OCI-LY7 (cell line): ENCODE data around the gene LANCL2. TPM values are rescaled to one million over a fixed set of nuclear protein-coding genes. Genes with fewer than 3 reads are reported as not detected.
"Not testable (repeated sequence)": the region's sequence is repeated elsewhere in the genome, so short reads cannot be mapped to it uniquely, and the experiment has no call there.

ENCODE experiments used
- BruUV-seq: library from RNA; stranded (reverse); fragments of 400-500 nt; replicated peaks from 2 replicates; lab custom pipeline; 2021; lab: Mats Ljungman, UMichigan
- CTCF ChIA-PET: fragments of 300-600 bp; sonication (Branson Sonifier 250); formaldehyde crosslinking; loops from one replicate; lab custom pipeline; 2022; ENCODE audit warnings: antibody characterized with exemption; ENCODE audit not compliant: unreplicated experiment; lab: Charles Lee
- POLR2A ChIA-PET: fragments of 300-600 bp; sonication (Branson Sonifier 250); formaldehyde crosslinking; loops from one replicate; lab custom pipeline; 2022; ENCODE audit warnings: antibody characterized with exemption; lab: Charles Lee
- DNase-seq: peaks from one replicate; pipeline ENCODE4 v3.0.0-alpha.2; 2015; ENCODE audit warnings: low spot score
- H2AFZ ChIP-seq: fragments of 200-600 bp; sonication (generic), shearing (Covaris generic); 2 replicates; pipeline ENCODE4 v1.6.1; 2014; ENCODE audit warnings: mild to moderate bottlenecking, antibody characterized with exemption, low read length, moderate library complexity
- H3K27ac ChIP-seq: fragments of 200-600 bp; sonication (generic); 2 replicates; pipeline ENCODE4 v1.5.1; 2014; ENCODE audit warnings: mixed run types, low read depth, mild to moderate bottlenecking, moderate library complexity, low read length, inconsistent platforms; ENCODE audit not compliant: poor library complexity, severe bottlenecking
- H3K36me3 ChIP-seq: fragments of 200-600 bp; sonication (generic); 2 replicates; pipeline ENCODE4 v1.6.1; 2014; ENCODE audit warnings: mild to moderate bottlenecking, antibody characterized with exemption, low read length, moderate library complexity, mixed read lengths; ENCODE audit not compliant: insufficient read depth
- H3K4me1 ChIP-seq: fragments of 200-600 bp; sonication (generic); 2 replicates; pipeline ENCODE4 v1.5.1; 2014; ENCODE audit warnings: mild to moderate bottlenecking, low read length; ENCODE audit not compliant: insufficient read depth, poor library complexity, severe bottlenecking
- H3K4me2 ChIP-seq: fragments of 200-600 bp; sonication (generic); 2 replicates; pipeline ENCODE4 v1.6.1; 2014; ENCODE audit warnings: mild to moderate bottlenecking, low read length
- H3K4me3 ChIP-seq: fragments of 200-600 bp; sonication (generic); 2 replicates; pipeline ENCODE4 v1.5.1; 2014; ENCODE audit warnings: mild to moderate bottlenecking, low read depth, low read length; ENCODE audit not compliant: poor library complexity, severe bottlenecking
- H3K79me2 ChIP-seq: fragments of 200-600 bp; sonication (generic); 2 replicates; pipeline ENCODE4 v1.6.1; 2016; ENCODE audit warnings: low read depth, mild to moderate bottlenecking, low read length, moderate library complexity, mixed read lengths; ENCODE audit not compliant: insufficient read depth
- H3K9me2 ChIP-seq: fragments of 200-600 bp; sonication (generic); 2 replicates; pipeline ENCODE4 v1.6.1; 2016; ENCODE audit warnings: mild to moderate bottlenecking, low read length, mixed read lengths; ENCODE audit not compliant: insufficient read depth
- H3K9me3 ChIP-seq: fragments of 200-600 bp; sonication (generic); 2 replicates; pipeline ENCODE4 v1.6.1; 2014; ENCODE audit warnings: mild to moderate bottlenecking, mixed run types, low read length, mixed read lengths
- H4K20me1 ChIP-seq: fragments of 200-600 bp; sonication (generic); 2 replicates; pipeline ENCODE4 v1.6.1; 2014; ENCODE audit warnings: mild to moderate bottlenecking, antibody characterized with exemption, low read length, moderate library complexity, mixed read lengths; ENCODE audit not compliant: insufficient read depth
- CTCF ChIP-seq: fragments of 200-600 bp; sonication (generic); conservative IDR thresholded peaks from 2 replicates; pipeline ENCODE4 v1.5.1; 2014; ENCODE audit warnings: mild to moderate bottlenecking, antibody characterized with exemption, low read length, moderate library complexity, mixed read lengths
- EZH2phosphoT487 ChIP-seq: fragments of 200-600 bp; sonication (generic); IDR thresholded peaks from 2 replicates; pipeline ENCODE4 v1.6.1; 2018; ENCODE audit warnings: low read depth, borderline replicate concordance, mild to moderate bottlenecking, mixed run types, antibody characterized with exemption, low read length, moderate library complexity, mixed read lengths
- intact Hi-C: fragments of 100-400 bp; cut with micrococcal nuclease; formaldehyde crosslinking; loops from one replicate; pipeline ENCODE4 v1.10.0; 2022; ENCODE audit not compliant: unreplicated experiment
- total RNA-seq, 2 experiments: library from RNA; depleted of rRNA in 1 of 2; stranded (reverse); fragments of >200 nt in 1 of 2; shearing (Covaris generic) in 1 of 2; gene quantifications; 2 replicates each; pipeline ENCODE4 v1.2.3, GENCODE V29; 2014 to 2022

The LANCL2 gene
- total RNA-seq, 2 experiments from 2014 or later, result 6.5 to 9.5 TPM

- H3K9me3 ChIP-seq, result no peaks in the 10 kb centered on the region
- no peaks in the 10 kb centered on the region for H4K20me1 ChIP-seq
- CTCF ChIA-PET, result no interaction called here
- no peak for DNase-seq
- no peak overlapping the region for H3K4me2 ChIP-seq
- H3K4me1 ChIP-seq, result no peaks in the 10 kb centered on the region
- H3K36me3 ChIP-seq, result no peaks in the 10 kb centered on the region
- no peaks in the 10 kb centered on the region for H3K79me2 ChIP-seq
- no peak for TF ChIP-seq CTCF
- TF ChIP-seq EZH2phosphoT487, result no peak
- POLR2A ChIA-PET, result no interaction called here
- no peak overlapping the region for H3K4me3 ChIP-seq
- H3K27ac ChIP-seq, result no peak overlapping the region
- no peaks in the 10 kb centered on the region for H3K9me2 ChIP-seq
- BruUV-seq, result no TSS peak
- no peak overlapping the region for H2AFZ ChIP-seq
- intact Hi-C loops, result no loop called here
These were observed 16.0 kb upstream of the LANCL2 start for GRCh38 chr7:55349121-55349520.

- intact Hi-C loops, result no loop called here
- Histone ChIP-seq H3K79me2 (no peaks in the 10 kb centered on the region), H3K27ac (no peak overlapping the region), H3K4me3 (no peak overlapping the region), H3K36me3 (no peaks in the 10 kb centered on the region), H3K9me2 (no peaks in the 10 kb centered on the region), H3K4me2 (no peak overlapping the region), H2AFZ (no peak overlapping the region), H3K4me1 (no peaks in the 10 kb centered on the region), H4K20me1 (no peaks in the 10 kb centered on the region), H3K9me3 (no peaks in the 10 kb centered on the region)
- no peak for TF ChIP-seq EZH2phosphoT487
- no peak for TF ChIP-seq CTCF
- DNase-seq, result no peak
- BruUV-seq, result no TSS peak
- CTCF ChIA-PET, result no interaction called here
- POLR2A ChIA-PET, result no interaction called here
These were observed 14.9 kb upstream of the LANCL2 start for GRCh38 chr7:55350281-55350680.

GRCh38 chr7:55351263-55351662 is 13.9 kb upstream of the LANCL2 start:
- no TSS peak for BruUV-seq
- POLR2A ChIA-PET, result interaction anchor here (1.3 kb wide), 1 partner anchor 23 kb away, joined by 3 read pairs; no protein-coding TSS in a partner anchor
- CTCF ChIA-PET, result no interaction called here

GRCh38 chr7:55352947-55353273 is 12.2 kb upstream of the LANCL2 start:
- H2AFZ ChIP-seq, intact Hi-C loops, DNase-seq, H3K9me2 ChIP-seq, H3K4me1 ChIP-seq, H3K9me3 ChIP-seq, H3K4me3 ChIP-seq, H3K27ac ChIP-seq, BruUV-seq, H3K36me3 ChIP-seq, H4K20me1 ChIP-seq, H3K79me2 ChIP-seq, H3K4me2 ChIP-seq, CTCF ChIA-PET: not testable (repeated sequence)
- POLR2A ChIA-PET, result interaction anchor here (1.3 kb wide), 2 partner anchors 11 to 13 kb away, joined by 3 to 4 read pairs; no protein-coding TSS in a partner anchor

More at GRCh38 chr7:55351263-55351662, 13.9 kb upstream of the LANCL2 start:
- Histone ChIP-seq H2AFZ (no peak overlapping the region), H4K20me1 (no peaks in the 10 kb centered on the region), H3K36me3 (no peaks in the 10 kb centered on the region), H3K9me3 (no peaks in the 10 kb centered on the region), H3K27ac (no peak overlapping the region), H3K79me2 (no peaks in the 10 kb centered on the region), H3K9me2 (no peaks in the 10 kb centered on the region), H3K4me2 (no peak overlapping the region), H3K4me1 (no peaks in the 10 kb centered on the region), H3K4me3 (no peak overlapping the region)
- DNase-seq, result no peak
- intact Hi-C loops, result no loop called here
- no peak for TF ChIP-seq CTCF
- no peak for TF ChIP-seq EZH2phosphoT487
